HepG2 (cell line): Measurements from ENCODE around the gene SERINC2. TPM values are rescaled to one million over a fixed set of nuclear protein-coding genes. Genes with fewer than 3 reads are reported as not detected.

Source experiments
- AKNA ChIP-seq: sonication (generic); formaldehyde crosslinking; IDR thresholded peaks from 2 replicates; pipeline ENCODE4 v1.4.0; 2020; ENCODE audit warnings: missing genetic modification reagents, borderline replicate concordance
- CENPBD1 ChIP-seq: sonication (generic); formaldehyde crosslinking; IDR thresholded peaks from 2 replicates; pipeline ENCODE4 v1.8.0; 2022; ENCODE audit warnings: missing genetic modification reagents, low read depth, mild to moderate bottlenecking, borderline replicate concordance
- E2F2 ChIP-seq: sonication (generic); formaldehyde crosslinking; IDR thresholded peaks from 2 replicates; pipeline ENCODE4 v1.4.0; 2020; ENCODE audit warnings: missing genetic modification reagents, borderline replicate concordance
- PHF5A ChIP-seq: IDR thresholded peaks from one replicate; pipeline ENCODE4 v1.6.1; 2018; ENCODE audit warnings: low read depth, missing genetic modification reagents; ENCODE audit not compliant: unreplicated experiment
- POGK ChIP-seq: sonication (generic); formaldehyde crosslinking; conservative IDR thresholded peaks from 2 replicates; pipeline ENCODE4 v1.8.0; 2022; ENCODE audit warnings: mild to moderate bottlenecking, moderate library complexity, missing genetic modification reagents
- PTBP1 ChIP-seq: fragments of 200-400 bp; formaldehyde crosslinking; IDR thresholded peaks from 2 replicates; pipeline ENCODE4 v1.6.1; 2018; ENCODE audit warnings: low read length, low read depth; ENCODE audit not compliant: poor library complexity, severe bottlenecking
- RAD21 ChIP-seq: fragments of 450-650 bp; formaldehyde crosslinking; IDR thresholded peaks from 2 replicates; pipeline ENCODE4 v1.5.0; 2020; ENCODE audit warnings: mild to moderate bottlenecking
- RXRB ChIP-seq: IDR thresholded peaks from 2 replicates; pipeline ENCODE4 v1.6.1; 2016; ENCODE audit warnings: borderline replicate concordance, missing genetic modification reagents, missing compliant biosample characterization
- SMARCE1 ChIP-seq: fragments of 450-650 bp; IDR thresholded peaks from 2 replicates; pipeline ENCODE4 v1.6.1; 2017; ENCODE audit warnings: borderline replicate concordance
- ZBTB1 ChIP-seq: sonication (generic); formaldehyde crosslinking; IDR thresholded peaks from 2 replicates; pipeline ENCODE4 v1.4.0; 2020; ENCODE audit warnings: missing genetic modification reagents, borderline replicate concordance
- ZMAT3 ChIP-seq: sonication (generic); formaldehyde crosslinking; conservative IDR thresholded peaks from 2 replicates; pipeline ENCODE4 v1.7.0; 2021; ENCODE audit warnings: missing genetic modification reagents
- ZNF570 ChIP-seq: sonication (generic); formaldehyde crosslinking; IDR thresholded peaks from 2 replicates; pipeline ENCODE4 v1.4.0; 2020; ENCODE audit warnings: mild to moderate bottlenecking, missing genetic modification reagents, borderline replicate concordance
- ZNF639 ChIP-seq: conservative IDR thresholded peaks from 2 replicates; pipeline ENCODE4 v1.6.1; 2018; ENCODE audit warnings: missing genetic modification reagents
- ZNF800 ChIP-seq: sonication (generic); formaldehyde crosslinking; IDR thresholded peaks from 2 replicates; pipeline ENCODE4 v1.4.0; 2020; ENCODE audit warnings: missing genetic modification reagents
- polyA plus RNA-seq, 8 experiments: library from polyadenylated mRNA; depleted of rRNA in 3 of 8; stranded (reverse) in 7 of 8; unstranded in 1 of 8; fragments of >200 nt; fragmentation: Illumina TruSeq in 4 of 8; extraction: Trizol in 4 of 8; gene quantifications; 2 replicates each; pipeline versions ENCODE4 v1.2.1 to v1.2.3, GENCODE V29; 2011 to 2016; ENCODE audit warnings: low read depth in 4 of 8, missing spikeins in 1 of 8, mixed read lengths in 1 of 8; ENCODE audit not compliant: insufficient read depth in 1 of 8
- total RNA-seq, 5 experiments: library from RNA; depleted of rRNA; stranded (reverse); fragments of >200 nt; fragmentation: Illumina TruSeq; extraction: Trizol; gene quantifications; 2 replicates each; pipeline ENCODE4 v1.2.3, GENCODE V29; 2016; ENCODE audit warnings: low read depth in 1 of 5

SERINC2 gene
- total and polyA plus RNA-seq, 2 of the 13 experiments (the other 11 are each of a cell fraction or from before 2014, with no cell fraction given): 4.8 to 126 TPM

- TF ChIP-seq ZNF800 (no peak), POGK (CRISPR knock-in tag) (0 out of 2 replicates have a peak, but pooled peaks have one; percentile 17), E2F2 (CRISPR knock-in tag) (no peak), ZMAT3 (no peak), SMARCE1 (no peak), ZNF570 (CRISPR knock-in tag) (no peak), ZNF639 (CRISPR knock-in tag) (no peak), PHF5A (CRISPR knock-in tag) (no peak), ZBTB1 (CRISPR knock-in tag) (no peak), PTBP1 (no peak), RXRB (CRISPR knock-in tag) (peak; percentile 67; the same call in 1 of the 2 replicates), CENPBD1 (CRISPR knock-in tag) (no peak), AKNA (CRISPR knock-in tag) (no peak), RAD21 (peak; percentile 28; the same call in 1 of the 2 replicates)
These were observed 29.1 kb downstream of the SERINC2 start (continued) for GRCh38 chr1:31441970-31442647.
